ENCODE results near the gene ATOX1. TPM values are rescaled to one million over a fixed set of nuclear protein-coding genes. Genes with fewer than 3 reads are reported as not detected.

ATOX1 gene
- polyA plus RNA-seq, 3 donors from 2014 or later = 112 to 145 (median 113) TPM

DNA sequence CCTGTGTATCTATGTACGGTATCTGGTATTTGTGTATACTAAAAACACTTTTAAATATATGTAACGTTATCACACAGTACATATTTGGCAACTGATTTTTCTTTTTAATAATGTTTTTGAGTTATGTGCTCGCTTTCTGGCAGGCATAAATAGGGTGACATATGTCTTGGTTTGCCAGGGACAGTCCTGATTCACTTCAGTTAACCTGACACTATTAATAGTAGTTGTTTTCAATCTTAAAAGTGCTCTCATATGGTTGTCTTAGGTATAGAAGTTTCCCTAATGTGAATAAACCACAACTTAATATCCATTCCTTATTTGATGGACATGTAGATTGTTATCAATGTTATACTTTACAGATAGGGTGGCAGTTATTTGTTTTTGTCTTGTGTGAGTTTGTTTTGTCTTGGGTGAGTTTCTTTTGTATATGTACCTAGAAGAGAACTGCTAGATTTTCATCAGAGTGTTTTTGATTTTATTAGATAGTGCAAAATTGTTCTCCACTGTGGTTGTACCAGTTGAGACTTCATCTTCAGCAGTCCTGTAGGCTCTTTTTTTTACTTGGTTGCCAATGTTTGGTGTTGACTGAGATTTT, 21.2 kb upstream of the ATOX1 start:
- no peaks in the 10 kb centered on the region for H3K27me3 Mint-ChIP-seq (ENCODE audit: low read depth in 3 of 3)
- peak overlapping the region in 3 of 5 donors; percentile 0 to 30 (median 4) for H3K4me3 Mint-ChIP-seq
- no peak for DNase-seq
- peaks cover 74 to 92% of the 10 kb centered on the region in 2 donors for H3K4me1 Mint-ChIP-seq
- H3K36me3 Mint-ChIP-seq = peaks cover 0 to 12% (median 4%) of the 10 kb centered on the region in 3 donors
- peak overlapping the region in 4 of 6 donors; percentile 25 to 77 (median 30) for H3K27ac Mint-ChIP-seq
- no peaks in the 10 kb centered on the region for H3K9me3 Mint-ChIP-seq

DNA sequence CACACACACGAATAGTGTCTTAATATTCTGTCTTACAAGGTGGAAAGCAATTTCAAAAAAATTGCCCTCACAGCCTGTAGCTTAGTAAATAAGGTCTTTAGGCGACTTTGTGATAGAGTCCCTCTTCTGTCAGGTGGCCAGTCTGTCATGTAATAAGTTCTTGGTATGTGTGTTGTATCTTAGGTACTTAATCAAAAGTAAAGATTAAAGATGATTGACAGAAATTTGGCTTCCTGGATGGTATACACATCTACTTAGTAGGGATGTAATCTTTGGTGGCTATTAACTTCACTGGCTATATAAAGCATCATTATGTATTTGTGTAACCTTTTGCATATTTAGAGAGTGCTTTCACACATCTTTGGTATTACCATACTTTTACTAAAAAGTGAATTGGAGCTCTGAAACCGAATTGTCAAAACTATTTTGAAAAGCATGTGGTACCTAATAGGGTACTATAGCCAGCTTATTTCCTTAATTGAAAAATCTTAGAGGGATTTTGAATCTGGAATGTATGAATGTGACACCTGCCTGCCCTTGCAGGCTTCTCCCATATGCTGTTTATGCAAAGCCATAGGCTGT, 16.7 kb upstream of the ATOX1 start:
- peaks cover 0 to 10% (median 9%) of the 10 kb centered on the region in 3 donors for H3K27me3 Mint-ChIP-seq (ENCODE audit: low read depth in 3 of 3)
- no peak for DNase-seq
- peaks cover 0 to 12% (median 4%) of the 10 kb centered on the region in 3 donors for H3K36me3 Mint-ChIP-seq
- peaks cover 72 to 74% of the 10 kb centered on the region in 2 donors for H3K4me1 Mint-ChIP-seq
- H3K4me3 Mint-ChIP-seq = peak overlapping the region; percentile 28 to 92 (median 31)
- H3K9me3 Mint-ChIP-seq = no peaks in the 10 kb centered on the region
- H3K27ac Mint-ChIP-seq = peak overlapping the region in 5 of 6 donors; percentile 62 to 86 (median 72)

DNA sequence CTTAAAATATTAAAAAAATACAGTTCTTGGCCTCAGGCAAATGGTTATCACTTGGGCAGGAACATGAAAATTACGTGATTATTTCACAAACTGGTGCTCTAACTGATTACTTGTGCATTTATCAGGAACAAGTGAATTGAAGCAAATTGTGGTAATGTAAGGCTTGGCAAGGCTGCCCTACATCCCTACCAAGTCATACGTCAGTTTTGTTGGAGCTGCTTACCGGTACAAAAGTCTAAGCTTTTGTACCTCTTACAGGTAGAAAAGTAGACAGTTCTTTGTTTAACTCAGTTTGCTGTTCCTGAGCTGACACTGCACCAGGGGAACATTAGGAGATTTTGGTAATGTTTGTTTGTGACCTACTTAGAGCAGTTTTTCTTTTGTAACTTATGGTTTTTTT, 15.5 kb upstream of the ATOX1 start:
- H3K36me3 Mint-ChIP-seq = peaks cover 0 to 8% (median 4%) of the 10 kb centered on the region in 3 donors
- no peaks in the 10 kb centered on the region for H3K9me3 Mint-ChIP-seq
- H3K4me3 Mint-ChIP-seq = peak overlapping the region; percentile 85 to 97 (median 92)
- DNase-seq = no peak
- H3K4me1 Mint-ChIP-seq = peaks cover 64 to 66% of the 10 kb centered on the region in 2 donors
- peaks cover 0 to 13% (median 9%) of the 10 kb centered on the region in 3 donors for H3K27me3 Mint-ChIP-seq (ENCODE audit: low read depth in 3 of 3)
- H3K27ac Mint-ChIP-seq = peak overlapping the region in 5 of 6 donors; percentile 42 to 91 (median 86)

DNA sequence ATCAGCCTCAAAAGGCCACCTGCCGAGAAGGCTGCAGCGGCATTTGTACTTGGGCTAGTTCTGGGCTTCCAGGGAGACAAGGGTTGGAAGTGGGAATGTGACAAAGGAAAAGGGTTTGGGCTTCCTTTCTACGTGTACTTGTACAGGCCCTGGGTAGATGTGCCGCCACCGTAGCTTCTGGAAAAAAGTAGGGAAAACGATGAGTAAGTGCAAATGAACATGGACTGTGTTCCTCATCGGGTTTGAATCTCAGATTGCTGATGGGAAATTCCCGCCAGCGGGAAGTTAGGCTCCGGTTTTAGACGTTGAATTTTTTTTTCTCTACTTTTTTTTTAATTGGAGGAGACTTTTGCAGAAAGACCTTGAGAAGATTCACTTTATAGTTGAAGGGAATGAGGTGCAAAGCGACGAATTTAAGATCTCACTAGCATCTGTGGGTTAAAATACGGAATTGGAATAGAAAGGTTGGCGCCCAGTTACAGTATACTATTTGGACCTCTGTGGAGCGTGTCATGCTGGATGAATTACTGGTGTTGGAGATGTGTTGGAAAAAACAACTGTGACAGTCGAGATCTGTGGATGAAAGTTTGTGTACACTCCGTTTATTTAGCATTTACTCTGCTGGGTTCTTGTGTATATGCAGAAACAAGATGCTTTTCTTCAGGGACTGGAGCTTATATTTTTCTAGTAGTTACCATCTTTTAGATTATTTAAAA, 14.6 kb upstream of the ATOX1 start:
- Mint-ChIP-seq H3K27me3 (ENCODE audit: low read depth in 3 of 3) (peaks cover 0 to 13% (median 9%) of the 10 kb centered on the region in 3 donors), H3K27ac (peak overlapping the region in 5 of 6 donors; percentile 82 to 94 (median 89)), H3K36me3 (peaks cover 0 to 7% (median 3%) of the 10 kb centered on the region in 3 donors), H3K4me1 (peaks cover 62 to 64% of the 10 kb centered on the region in 2 donors), H3K4me3 (peak overlapping the region; percentile 86 to 97 (median 94)), H3K9me3 (no peaks in the 10 kb centered on the region)
- no peak for DNase-seq

DNA sequence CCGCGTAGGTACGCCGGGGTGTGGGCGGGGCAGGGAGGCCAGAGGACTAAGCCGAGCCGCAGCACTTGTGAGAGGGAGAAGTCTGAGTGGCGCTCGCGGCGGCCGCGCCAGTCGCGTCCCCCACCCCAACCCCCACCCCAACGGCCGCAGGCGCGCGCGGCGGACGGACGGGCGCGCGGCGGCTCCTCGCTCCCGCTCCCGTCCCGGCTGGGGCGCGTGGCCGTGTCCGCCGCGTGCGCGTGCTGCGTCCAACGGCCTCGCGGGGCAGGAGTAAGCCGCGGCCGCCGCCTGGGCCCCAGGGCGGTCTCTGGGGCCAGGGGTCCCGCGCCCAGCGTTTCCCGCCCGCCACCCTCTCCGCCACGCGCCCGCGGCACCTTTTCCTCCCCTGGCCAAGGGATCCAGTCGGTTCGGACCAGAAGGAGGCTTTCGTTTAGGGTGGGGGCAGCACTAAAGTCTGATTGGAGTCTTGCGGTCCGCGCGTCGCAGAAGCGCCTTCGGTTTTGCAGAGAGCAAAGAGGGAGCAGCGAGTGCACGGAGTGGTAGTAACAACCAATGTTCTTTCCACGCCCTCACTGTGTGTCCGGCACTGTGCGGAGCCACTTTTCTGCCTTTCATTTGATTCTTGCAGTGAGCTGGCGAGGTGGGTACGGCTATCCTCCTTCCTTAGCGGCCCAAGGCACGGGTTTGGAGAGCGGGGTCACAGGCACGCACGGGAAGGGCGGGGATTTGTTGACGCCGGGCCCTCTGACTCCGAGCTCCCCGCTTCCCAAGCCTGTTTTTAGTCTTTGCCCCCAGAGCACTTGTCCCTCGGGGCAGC, 13.8 kb upstream of the ATOX1 start:
- Mint-ChIP-seq H3K4me3 (peak overlapping the region; percentile 86 to 97 (median 94)), H3K4me1 (peaks cover 55 to 57% of the 10 kb centered on the region in 2 donors), H3K27ac (peak overlapping the region in 5 of 6 donors; percentile 82 to 94 (median 89))

GRCh38 chr5:151771259-151772028, 13.0 kb upstream of the ATOX1 start, which contains the start of gene G3BP1:
G3BP1 (plus strand) TSS chr5:151771954; CDS start chr5:151786621, 14,667 bp downstream.
- no peaks in the 10 kb centered on the region for H3K9me3 Mint-ChIP-seq
- peaks cover 0 to 13% (median 9%) of the 10 kb centered on the region in 3 donors for H3K27me3 Mint-ChIP-seq (ENCODE audit: low read depth in 3 of 3)
- peak; percentile 99 to 100 (median 99) for DNase-seq
- peak within 1 kb of the TSS; percentile 86 to 97 (median 94) for H3K4me3 Mint-ChIP-seq
- H3K36me3 Mint-ChIP-seq = no peaks in the 10 kb centered on the region
- peak within 1 kb of the TSS in 5 of 6 donors; percentile 82 to 94 (median 89) for H3K27ac Mint-ChIP-seq
- H3K4me1 Mint-ChIP-seq = peaks cover 47 to 52% of the 10 kb centered on the region in 2 donors

More for the DNA sequence above, 13.8 kb upstream of the ATOX1 start:
- DNase-seq = no peak
- H3K9me3 Mint-ChIP-seq = no peaks in the 10 kb centered on the region
- peaks cover 0 to 13% (median 9%) of the 10 kb centered on the region in 3 donors for H3K27me3 Mint-ChIP-seq (ENCODE audit: low read depth in 3 of 3)
- H3K36me3 Mint-ChIP-seq = no peaks in the 10 kb centered on the region

DNA sequence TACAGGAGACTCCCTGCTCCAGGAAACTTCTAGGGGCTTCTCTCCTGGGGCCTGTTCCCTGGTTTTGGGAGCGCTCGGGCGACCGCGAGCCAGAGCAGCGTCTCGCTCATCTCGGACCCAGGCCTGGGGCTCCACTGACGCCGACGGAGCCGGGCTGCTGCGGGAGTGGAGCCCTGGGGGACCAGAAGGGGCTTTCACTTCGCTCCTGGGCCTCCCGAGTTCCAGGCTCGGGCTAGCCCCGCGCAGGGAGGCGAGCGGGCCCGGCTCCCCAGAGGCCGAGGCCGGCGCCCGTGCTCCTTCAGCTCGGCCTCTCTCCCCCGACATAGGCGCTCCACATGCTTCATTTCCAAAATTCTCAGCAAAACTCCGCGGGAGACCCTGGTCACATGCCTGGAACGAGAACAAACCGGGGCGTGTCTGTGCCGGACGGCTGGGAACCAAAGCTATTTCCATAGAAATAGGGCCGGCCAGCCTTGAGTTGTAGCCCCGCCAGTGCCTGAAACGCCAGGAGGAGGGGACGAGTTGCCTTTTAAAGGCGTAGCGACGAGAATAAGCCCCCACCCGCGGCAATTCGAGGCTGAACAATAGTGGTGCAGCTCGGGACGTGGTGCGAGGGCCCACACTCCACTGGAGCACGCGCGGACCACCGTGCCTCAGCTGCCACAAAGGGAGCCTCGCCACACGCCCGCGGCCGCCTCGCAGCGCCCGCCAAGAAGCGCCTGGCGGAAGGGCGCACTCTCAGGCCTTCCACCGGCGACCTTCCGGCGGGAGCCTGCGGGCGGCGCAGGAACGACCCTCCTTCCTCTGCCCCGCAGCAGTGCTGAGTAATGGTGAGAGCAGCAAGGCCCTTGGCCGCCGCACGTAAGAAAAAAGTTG, 12.2 kb upstream of the ATOX1 start:
- Mint-ChIP-seq H3K4me3 (peak overlapping the region in 2 of 5 donors; percentile 57 to 75), H3K9me3 (no peaks in the 10 kb centered on the region), H3K27ac (peak overlapping the region in 3 of 6 donors; percentile 90 to 91 (median 91)), H3K36me3 (no peaks in the 10 kb centered on the region), H3K4me1 (peaks cover 38 to 44% of the 10 kb centered on the region in 2 donors), H3K27me3 (ENCODE audit: low read depth in 3 of 3) (peaks cover 0 to 13% (median 9%) of the 10 kb centered on the region in 3 donors)
- DNase-seq = no peak

DNA sequence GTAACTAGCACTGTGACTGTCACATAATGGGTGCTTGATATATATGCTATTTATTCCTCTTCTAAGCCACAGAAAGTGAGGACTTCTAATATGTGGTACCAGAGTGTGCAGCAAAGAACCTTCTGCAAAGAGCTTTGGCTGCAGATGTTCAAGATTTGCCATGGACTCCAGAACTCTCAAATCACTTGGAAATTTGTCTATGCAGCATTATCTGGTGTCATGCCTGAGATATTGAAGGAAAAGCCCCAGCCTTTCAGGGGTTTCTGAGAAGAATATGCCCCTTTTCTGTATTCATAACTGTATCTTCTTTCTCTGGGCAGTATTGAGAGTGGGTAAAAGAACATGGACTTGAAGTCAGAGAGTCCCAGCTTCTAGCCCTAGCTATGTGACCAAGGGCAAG, 8.5 kb upstream of the ATOX1 start:
- Mint-ChIP-seq H3K36me3 (no peaks in the 10 kb centered on the region), H3K4me1 (peaks cover 6 to 13% of the 10 kb centered on the region in 2 donors), H3K27ac (no peak overlapping the region), H3K4me3 (no peak overlapping the region), H3K9me3 (no peaks in the 10 kb centered on the region), H3K27me3 (ENCODE audit: low read depth in 3 of 3) (peaks cover 0 to 5% (median 0%) of the 10 kb centered on the region in 3 donors)
- DNase-seq = no peak

GRCh38 chr5:151764801-151765200, 6.4 kb upstream of the ATOX1 start:
- H3K4me1 Mint-ChIP-seq = peaks cover 5 to 6% of the 10 kb centered on the region in 2 donors
- H3K36me3 Mint-ChIP-seq = no peaks in the 10 kb centered on the region
- H3K27me3 Mint-ChIP-seq (ENCODE audit: low read depth in 3 of 3) = no peaks in the 10 kb centered on the region
- H3K27ac Mint-ChIP-seq = no peak overlapping the region
- no peak overlapping the region for H3K4me3 Mint-ChIP-seq
- no peak for DNase-seq
- no peaks in the 10 kb centered on the region for H3K9me3 Mint-ChIP-seq

GRCh38 chr5:151758141-151758429, 346 bp downstream of the ATOX1 start:
- DNase-seq = no peak
- Mint-ChIP-seq H3K9me3 (no peaks in the 10 kb centered on the region), H3K27ac (peak overlapping the region; percentile 93 to 97 (median 94)), H3K36me3 (peaks cover 0 to 3% (median 0%) of the 10 kb centered on the region in 3 donors), H3K27me3 (ENCODE audit: low read depth in 3 of 3) (peaks cover 0 to 11% (median 5%) of the 10 kb centered on the region in 3 donors), H3K4me3 (peak overlapping the region; percentile 84 to 96 (median 91)), H3K4me1 (peaks cover 48 to 56% of the 10 kb centered on the region in 2 donors)

DNA sequence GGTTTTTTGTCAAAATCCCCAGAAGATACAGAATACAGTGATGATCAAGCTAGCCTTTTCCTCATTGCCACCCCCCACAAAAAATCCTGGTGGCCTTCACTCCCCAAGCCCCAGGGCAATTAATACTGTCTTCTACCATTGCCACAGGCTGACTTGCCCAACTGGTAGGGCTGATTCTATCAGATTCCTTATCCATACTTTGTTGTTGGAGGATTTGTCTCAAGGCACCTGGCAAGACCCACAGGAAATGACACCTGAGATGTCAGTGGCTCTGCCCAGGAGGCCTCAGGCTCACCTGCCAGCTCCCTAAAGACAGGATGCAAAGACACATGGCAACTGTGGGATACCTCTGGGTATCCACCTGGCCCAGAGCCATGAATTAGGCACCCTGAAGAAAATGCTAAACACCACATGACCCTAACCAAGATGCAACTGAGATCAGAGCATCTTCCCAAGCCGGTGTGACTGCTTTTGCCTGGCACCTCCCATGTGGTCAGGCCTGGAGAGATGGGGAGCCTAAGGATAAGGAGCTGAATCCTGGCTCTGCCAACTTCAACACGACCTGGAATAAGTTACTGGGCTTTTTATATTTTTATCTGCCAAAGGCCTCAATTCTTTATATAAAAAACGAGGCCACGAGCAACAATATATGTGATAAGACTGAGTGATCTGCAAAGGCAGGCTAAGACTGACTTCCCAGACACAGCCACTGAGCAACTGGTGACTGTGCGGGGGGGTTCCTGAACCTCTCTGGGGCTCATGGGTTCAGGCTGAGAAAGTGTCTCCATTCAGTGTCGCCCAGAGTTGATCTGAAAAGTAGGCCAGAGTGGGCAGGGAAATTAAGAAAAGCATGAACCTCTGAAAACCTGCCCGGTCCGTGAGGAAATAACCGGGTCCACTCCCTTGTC, 944 bp downstream of the ATOX1 start:
- Mint-ChIP-seq H3K9me3 (no peaks in the 10 kb centered on the region), H3K4me1 (peaks cover 52 to 62% of the 10 kb centered on the region in 2 donors), H3K27me3 (ENCODE audit: low read depth in 3 of 3) (peaks cover 0 to 11% (median 5%) of the 10 kb centered on the region in 3 donors), H3K27ac (peak overlapping the region; percentile 93 to 97 (median 94)), H3K36me3 (peaks cover 0 to 8% (median 0%) of the 10 kb centered on the region in 3 donors), H3K4me3 (peak overlapping the region; percentile 84 to 96 (median 91))
- peak; percentile 24 to 37 (median 25) for DNase-seq

Measured in immature natural killer cell (primary cell).